A549 (cell line): Measurements from ENCODE around the gene DOCK1. TPM values are rescaled to one million over a fixed set of nuclear protein-coding genes. Genes with fewer than 3 reads are reported as not detected.

Source experiments
- ATAC-seq, 2 experiments: fragments of 200-7000 bp in 1 of 2; fragments of >200 bp in 1 of 2; cut with Nextera tagmentation in 1 of 2; cut with Tn5 transposase in 1 of 2; 3 replicates each; pipeline versions ENCODE4 v1.8.0 to v1.9.1; 2018 to 2020; ENCODE audit warnings: mild to moderate bottlenecking in 1 of 2, moderate library complexity in 1 of 2
- CTCF ChIA-PET: fragments of 300-600 bp; sonication (Branson Sonifier 250); formaldehyde crosslinking; extraction: SDS; loops from one replicate; lab custom pipeline; 2021; ENCODE audit warnings: antibody characterized with exemption, inconsistent platforms; lab: Yijun Ruan, JAX
- POLR2A ChIA-PET: fragments of 350-600 bp; formaldehyde crosslinking; extraction: SDS; loops from one replicate; lab custom pipeline; 2021; ENCODE audit warnings: antibody characterized with exemption, inconsistent platforms; lab: Yijun Ruan, JAX
- DNase-seq, 2 experiments: peaks; one replicate each; pipeline versions ENCODE4 v3.0.0 to v3.0.0-alpha.2; 2011 to 2016; ENCODE audit warnings: low read depth in 1 of 2, low spot score in 1 of 2
- FAIRE-seq: peaks from 2 replicates; lab custom pipeline; 2011; peaks lifted over from hg19 to GRCh38; lab: Jason Lieb, UNC
- H3K27ac ChIP-seq, 2 experiments: fragments of >200 bp; sonication (Bioruptor Twin); formaldehyde crosslinking; 3 replicates each; pipeline ENCODE4 v1.5.1; 2016 to 2017
- H3K4me1 ChIP-seq: fragments of >200 bp; sonication (Bioruptor Twin); formaldehyde crosslinking; 3 replicates; pipeline ENCODE4 v1.6.1; 2016
- H3K4me2 ChIP-seq: fragments of >200 bp; sonication (Bioruptor Twin); formaldehyde crosslinking; 3 replicates; pipeline ENCODE4 v1.6.1; 2016
- H3K4me3 ChIP-seq: fragments of >200 bp; sonication (Bioruptor Twin); formaldehyde crosslinking; 3 replicates; pipeline ENCODE4 v1.5.1; 2016
- H3K9me3 ChIP-seq: fragments of >200 bp; sonication (Bioruptor Twin); formaldehyde crosslinking; 3 replicates; pipeline ENCODE4 v1.6.1; 2016
- CBX2 ChIP-seq: fragments of 200-600 bp; sonication (generic); IDR thresholded peaks from 2 replicates; pipeline ENCODE4 v1.6.1; 2016; ENCODE audit warnings: low read depth, mild to moderate bottlenecking, borderline replicate concordance
- CEBPB ChIP-seq, 2 experiments: fragments of >200 bp in 1 of 2; sonication (Bioruptor Twin) in 1 of 2; formaldehyde crosslinking in 1 of 2; IDR thresholded peaks; 2 replicates each; pipeline ENCODE4 v1.6.1; 2012 to 2016
- ESRRA ChIP-seq: fragments of 150-350 bp; IDR thresholded peaks from 2 replicates; pipeline ENCODE4 v1.6.1; 2014; ENCODE audit warnings: mild to moderate bottlenecking, low read length, borderline replicate concordance
- FOSL2 ChIP-seq, 2 experiments: fragments of 450-650 bp in 1 of 2; fragments of >200 bp in 1 of 2; sonication (Bioruptor Twin) in 1 of 2; formaldehyde crosslinking; IDR thresholded peaks; 2 replicates each; pipeline versions ENCODE4 v1.5.0 to v1.6.1; 2016 to 2020; ENCODE audit warnings: mild to moderate bottlenecking in 1 of 2, moderate library complexity in 1 of 2
- FOXS1 ChIP-seq: fragments of 250-450 bp; sonication (Bioruptor Pico); IDR thresholded peaks from 2 replicates; pipeline ENCODE4 v1.5.0; 2020; ENCODE audit warnings: mild to moderate bottlenecking, moderate library complexity
- GATA3 ChIP-seq: IDR thresholded peaks from 2 replicates; pipeline ENCODE4 v1.6.1; 2012; ENCODE audit warnings: borderline replicate concordance
- HDAC2 ChIP-seq: fragments of 200-600 bp; sonication (generic); IDR thresholded peaks from 2 replicates; pipeline ENCODE4 v1.6.1; 2016
- JUN ChIP-seq, 2 experiments: fragments of >200 bp; sonication (Bioruptor Twin); formaldehyde crosslinking; IDR thresholded peaks; 2 replicates in 1 of 2; 3 replicates in 1 of 2; pipeline ENCODE4 v1.6.1; 2016 to 2017
- JUNB ChIP-seq: fragments of >200 bp; sonication (Bioruptor Twin); formaldehyde crosslinking; IDR thresholded peaks from 2 replicates; pipeline ENCODE4 v1.6.1; 2016
- NR3C1 ChIP-seq: fragments of >200 bp; sonication (Bioruptor Twin); formaldehyde crosslinking; IDR thresholded peaks from 3 replicates; pipeline ENCODE4 v1.6.1; 2017
- PHF8 ChIP-seq: fragments of 200-600 bp; sonication (generic); IDR thresholded peaks from 2 replicates; pipeline ENCODE4 v1.6.1; 2016; ENCODE audit warnings: low read depth, mild to moderate bottlenecking, antibody characterized with exemption, moderate library complexity, borderline replicate concordance
- POLR2A ChIP-seq: IDR thresholded peaks from 2 replicates; pipeline ENCODE4 v1.6.1; 2012; ENCODE audit warnings: mild to moderate bottlenecking, low read length
- RAD21 ChIP-seq, 2 experiments: fragments of >200 bp in 1 of 2; sonication (Bioruptor Twin) in 1 of 2; formaldehyde crosslinking in 1 of 2; IDR thresholded peaks in 1 of 2; conservative IDR thresholded peaks in 1 of 2; 2 replicates in 1 of 2; 3 replicates in 1 of 2; pipeline ENCODE4 v1.6.1; 2012 to 2018; ENCODE audit warnings: inconsistent platforms in 1 of 2
- RFX5 ChIP-seq: fragments of 450-650 bp; IDR thresholded peaks from 2 replicates; pipeline ENCODE4 v1.7.1; 2014; ENCODE audit warnings: antibody characterized with exemption, mild to moderate bottlenecking, moderate library complexity
- TP53 ChIP-seq: fragments of 250-450 bp; sonication (Bioruptor Pico); IDR thresholded peaks from 2 replicates; pipeline ENCODE4 v1.5.0; 2021; ENCODE audit warnings: mild to moderate bottlenecking, moderate library complexity
- ZSCAN20 ChIP-seq: fragments of 250-450 bp; sonication (Bioruptor Pico); IDR thresholded peaks from 2 replicates; pipeline ENCODE4 v1.8.0; 2022; ENCODE audit warnings: mild to moderate bottlenecking, moderate library complexity
- WGBS: methylation state at CpG from one replicate; pipeline ENCODE4 v1.1.6; 2017; ENCODE audit errors: missing lambda C conversion rate; 5-methylcytosine and 5-hydroxymethylcytosine counted together
- polyA plus RNA-seq, 4 experiments: library from polyadenylated mRNA; depleted of rRNA in 3 of 4; stranded (reverse); fragments of >200 nt; fragmentation: RNase III in 1 of 4; extraction: RNeasy Plus Mini Kit Qiagen cat#74134 plus additional on column Dnase treatment in 1 of 4; gene quantifications; 2 replicates in 3 of 4; 3 replicates in 1 of 4; pipeline ENCODE4 v1.2.3, GENCODE V29; 2011 to 2017
- TF ChIP-seq, protein P1 (sequence below): IDR thresholded peaks from 2 replicates; pipeline ENCODE4 v1.6.1; 2012
- TF ChIP-seq, protein P2 (sequence below): fragments of >200 bp; sonication (Bioruptor Twin); formaldehyde crosslinking; IDR thresholded peaks from 2 replicates; pipeline ENCODE4 v1.6.1; 2016
- TF ChIP-seq, protein P3 (sequence below): fragments of >200 bp; sonication (Bioruptor Twin); formaldehyde crosslinking; IDR thresholded peaks from 3 replicates; pipeline ENCODE4 v1.6.1; 2016
- TF ChIP-seq, protein P4 (sequence below): IDR thresholded peaks from 2 replicates; pipeline ENCODE4 v1.6.1; 2012; ENCODE audit warnings: low read depth, borderline replicate concordance
- TF ChIP-seq, protein P5 (sequence below): fragments of 250-450 bp; sonication (Bioruptor Pico); IDR thresholded peaks from 2 replicates; pipeline ENCODE4 v1.5.0; 2021; ENCODE audit warnings: mild to moderate bottlenecking, moderate library complexity, borderline replicate concordance

The DOCK1 gene
- polyA plus RNA-seq, 2 of the 4 experiments (the other 2 are of a cell fraction): 22.6 to 28.2 TPM

DNA sequence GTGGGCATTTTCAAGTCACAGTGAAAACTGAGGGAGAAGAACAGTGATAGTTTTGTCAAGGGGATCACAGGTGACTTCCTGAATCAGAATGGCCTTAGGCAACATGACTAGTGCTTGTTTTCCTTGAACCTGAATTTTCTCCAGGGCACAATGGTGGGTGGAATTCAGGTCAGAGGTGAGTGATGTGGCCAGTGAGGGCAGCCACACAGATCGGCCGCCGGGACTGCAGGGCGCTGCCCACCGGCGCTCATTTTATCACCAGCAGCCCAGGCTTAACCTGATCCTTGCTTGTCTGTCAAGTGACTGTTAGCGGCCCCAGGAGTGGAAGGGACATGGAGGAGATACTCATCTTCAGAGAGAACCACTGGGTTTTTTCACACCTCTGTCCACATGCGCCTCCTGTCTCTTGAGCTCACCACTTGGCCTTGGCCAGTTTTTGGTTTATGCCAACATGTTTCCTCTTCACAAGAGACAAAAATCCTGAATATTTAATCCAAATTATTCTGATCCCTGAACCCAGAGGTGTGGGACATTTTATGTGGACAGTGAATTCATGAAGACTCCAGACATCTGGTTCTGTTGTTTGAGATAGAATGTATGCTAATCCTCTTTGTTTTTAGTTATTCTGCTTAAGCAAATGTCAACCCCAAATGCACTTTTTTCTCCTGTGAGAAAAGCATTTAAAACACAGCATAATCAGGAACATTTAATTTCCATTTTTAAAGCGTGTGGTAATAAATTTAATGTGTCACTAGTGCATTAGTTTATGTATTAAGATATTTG lies 108.7 kb downstream of the DOCK1 start:
- no peaks in the 10 kb centered on the region for H3K9me3 ChIP-seq
- H3K4me1 ChIP-seq: no peaks in the 10 kb centered on the region
- ChIA-PET CTCF (no interaction called here), POLR2A (no interaction called here)
- no peak overlapping the region for H3K4me3 ChIP-seq
- TF ChIP-seq, protein P1, sequence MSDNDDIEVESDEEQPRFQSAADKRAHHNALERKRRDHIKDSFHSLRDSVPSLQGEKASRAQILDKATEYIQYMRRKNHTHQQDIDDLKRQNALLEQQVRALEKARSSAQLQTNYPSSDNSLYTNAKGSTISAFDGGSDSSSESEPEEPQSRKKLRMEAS: no peak
- no peak for TF ChIP-seq ESRRA
- FAIRE-seq (no peak), DNase-seq (no peak), ATAC-seq (no peak)
- WGBS: 91% methylated on average over 9 of the region's 9 CpGs
- H3K4me2 ChIP-seq: no peak overlapping the region
- H3K27ac ChIP-seq: no peak overlapping the region

DNA sequence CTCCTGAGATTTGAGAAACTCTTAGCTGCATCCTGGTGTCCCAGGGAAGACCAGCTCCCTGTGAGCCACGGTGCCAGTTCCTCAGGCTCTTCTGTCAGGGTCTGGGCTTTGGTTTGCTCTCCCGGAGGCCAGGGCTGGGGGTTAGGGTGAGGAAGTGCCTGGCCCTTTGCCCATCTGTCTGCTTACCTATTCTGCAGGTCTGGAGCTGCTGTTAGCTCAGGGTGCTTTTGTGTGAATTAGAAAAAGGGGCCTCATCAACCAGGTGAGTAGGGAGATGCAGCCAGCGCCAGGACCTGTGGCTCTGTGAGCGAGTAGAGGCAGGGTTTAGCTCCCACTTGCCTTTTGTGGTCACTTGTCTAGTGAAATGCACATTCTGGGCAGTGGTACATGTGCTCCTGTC lies 109.4 kb downstream of the DOCK1 start:
- no peak for DNase-seq
- ChIA-PET CTCF (no interaction called here), POLR2A (no interaction called here)
- FAIRE-seq: no peak
- Histone ChIP-seq H3K4me2 (no peak overlapping the region), H3K4me3 (no peak overlapping the region), H3K9me3 (no peaks in the 10 kb centered on the region), H3K4me1 (no peaks in the 10 kb centered on the region), H3K27ac (no peak overlapping the region)
- no peak for ATAC-seq
- TF ChIP-seq FOXS1 (CRISPR knock-in tag) (no peak), JUN (IDR thresholded peaks at IDR 0.05) (no peak)
- WGBS: 95% methylated on average over 4 of the region's 4 CpGs

DNA sequence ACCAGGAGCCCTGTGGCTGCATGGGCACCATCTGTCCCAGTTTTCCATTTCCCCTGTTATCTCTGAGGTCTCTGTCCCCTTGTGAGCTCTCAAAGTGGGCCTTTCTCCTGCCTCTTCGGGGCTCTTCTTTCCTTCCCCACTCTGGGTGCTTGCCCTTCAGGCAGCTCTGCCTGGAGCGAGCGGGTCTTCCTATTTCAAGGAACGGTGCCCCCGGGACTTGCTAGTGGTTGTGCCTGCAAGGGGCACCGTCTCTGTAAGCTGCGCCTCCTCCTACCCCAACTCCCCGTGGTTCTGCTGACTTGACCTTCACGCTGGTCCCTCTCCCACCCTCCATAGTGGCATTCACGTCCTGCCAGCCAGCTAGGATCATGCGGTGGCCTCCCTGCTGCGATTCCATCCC lies 110.1 kb downstream of the DOCK1 start:
- no peak for ATAC-seq
- ChIA-PET POLR2A (no interaction called here), CTCF (no interaction called here)

DNA sequence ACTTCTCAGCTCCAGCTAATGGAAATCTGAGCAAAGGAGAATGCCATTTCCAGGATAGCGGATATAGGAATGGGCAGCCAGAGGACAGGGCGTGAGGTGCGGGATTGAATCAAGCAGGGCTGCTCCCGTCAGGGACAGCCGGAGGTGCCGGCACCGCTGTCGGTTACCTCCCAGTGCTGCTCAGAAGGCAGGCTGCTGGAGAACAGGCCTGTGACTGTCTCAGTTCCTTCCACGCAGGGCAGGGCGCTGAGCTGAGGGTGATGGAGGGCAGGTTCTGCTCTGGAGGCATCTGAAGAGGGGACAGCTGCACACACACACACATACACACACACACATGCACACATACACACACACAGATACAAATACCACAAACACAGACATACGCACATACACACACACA lies 111.1 kb downstream of the DOCK1 start:
- 92% methylated on average over 11 of the region's 11 CpGs for WGBS
- FAIRE-seq: no peak
- no peak for DNase-seq
- no peak overlapping the region for H3K4me3 ChIP-seq
- no peaks in the 10 kb centered on the region for H3K9me3 ChIP-seq
- TF ChIP-seq RAD21 (conservative IDR thresholded peaks at IDR 0.05 in 1 of 2, IDR thresholded peaks at IDR 0.05 in 1 of 2): no peak
- no peak for TF ChIP-seq TP53 (CRISPR knock-in tag)
- TF ChIP-seq, protein P2, sequence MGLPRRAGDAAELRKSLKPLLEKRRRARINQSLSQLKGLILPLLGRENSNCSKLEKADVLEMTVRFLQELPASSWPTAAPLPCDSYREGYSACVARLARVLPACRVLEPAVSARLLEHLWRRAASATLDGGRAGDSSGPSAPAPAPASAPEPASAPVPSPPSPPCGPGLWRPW: no peak
- no peak for TF ChIP-seq NR3C1
- no peak for TF ChIP-seq HDAC2
- TF ChIP-seq JUNB: no peak
- TF ChIP-seq FOXS1 (CRISPR knock-in tag): no peak
- TF ChIP-seq, protein P3, sequence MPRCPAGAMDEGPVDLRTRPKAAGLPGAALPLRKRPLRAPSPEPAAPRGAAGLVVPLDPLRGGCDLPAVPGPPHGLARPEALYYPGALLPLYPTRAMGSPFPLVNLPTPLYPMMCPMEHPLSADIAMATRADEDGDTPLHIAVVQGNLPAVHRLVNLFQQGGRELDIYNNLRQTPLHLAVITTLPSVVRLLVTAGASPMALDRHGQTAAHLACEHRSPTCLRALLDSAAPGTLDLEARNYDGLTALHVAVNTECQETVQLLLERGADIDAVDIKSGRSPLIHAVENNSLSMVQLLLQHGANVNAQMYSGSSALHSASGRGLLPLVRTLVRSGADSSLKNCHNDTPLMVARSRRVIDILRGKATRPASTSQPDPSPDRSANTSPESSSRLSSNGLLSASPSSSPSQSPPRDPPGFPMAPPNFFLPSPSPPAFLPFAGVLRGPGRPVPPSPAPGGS: no peak
- no peak for TF ChIP-seq POLR2A
- TF ChIP-seq, protein P4, sequence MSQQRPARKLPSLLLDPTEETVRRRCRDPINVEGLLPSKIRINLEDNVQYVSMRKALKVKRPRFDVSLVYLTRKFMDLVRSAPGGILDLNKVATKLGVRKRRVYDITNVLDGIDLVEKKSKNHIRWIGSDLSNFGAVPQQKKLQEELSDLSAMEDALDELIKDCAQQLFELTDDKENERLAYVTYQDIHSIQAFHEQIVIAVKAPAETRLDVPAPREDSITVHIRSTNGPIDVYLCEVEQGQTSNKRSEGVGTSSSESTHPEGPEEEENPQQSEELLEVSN: no peak
- TF ChIP-seq, protein P5, sequence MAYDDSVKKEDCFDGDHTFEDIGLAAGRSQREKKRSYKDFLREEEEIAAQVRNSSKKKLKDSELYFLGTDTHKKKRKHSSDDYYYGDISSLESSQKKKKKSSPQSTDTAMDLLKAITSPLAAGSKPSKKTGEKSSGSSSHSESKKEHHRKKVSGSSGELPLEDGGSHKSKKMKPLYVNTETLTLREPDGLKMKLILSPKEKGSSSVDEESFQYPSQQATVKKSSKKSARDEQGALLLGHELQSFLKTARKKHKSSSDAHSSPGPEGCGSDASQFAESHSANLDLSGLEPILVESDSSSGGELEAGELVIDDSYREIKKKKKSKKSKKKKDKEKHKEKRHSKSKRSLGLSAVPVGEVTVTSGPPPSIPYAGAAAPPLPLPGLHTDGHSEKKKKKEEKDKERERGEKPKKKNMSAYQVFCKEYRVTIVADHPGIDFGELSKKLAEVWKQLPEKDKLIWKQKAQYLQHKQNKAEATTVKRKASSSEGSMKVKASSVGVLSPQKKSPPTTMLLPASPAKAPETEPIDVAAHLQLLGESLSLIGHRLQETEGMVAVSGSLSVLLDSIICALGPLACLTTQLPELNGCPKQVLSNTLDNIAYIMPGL (CRISPR knock-in tag): no peak
- TF ChIP-seq FOSL2 (IDR thresholded peaks at IDR 0.05): no peak
- TF ChIP-seq FOSL2 (CRISPR knock-in tag; IDR thresholded peaks at IDR 0.05): no peak
- no peak for TF ChIP-seq CBX2
- no peak for TF ChIP-seq ZSCAN20 (CRISPR knock-in tag)
- no peak for TF ChIP-seq PHF8
- ChIA-PET POLR2A (no interaction called here), CTCF (no interaction called here)
- H3K27ac ChIP-seq: no peak overlapping the region
- ATAC-seq: no peak
- H3K4me2 ChIP-seq: no peak overlapping the region
- H3K4me1 ChIP-seq: no peaks in the 10 kb centered on the region

More for the DNA sequence above, 110.1 kb downstream of the DOCK1 start:
- WGBS: 94% methylated on average over 12 of the region's 12 CpGs
- H3K4me2 ChIP-seq: no peak overlapping the region
- H3K9me3 ChIP-seq: no peaks in the 10 kb centered on the region
- no peak overlapping the region for H3K4me3 ChIP-seq
- DNase-seq (no peak), FAIRE-seq (no peak)
- H3K27ac ChIP-seq: no peak overlapping the region
- no peaks in the 10 kb centered on the region for H3K4me1 ChIP-seq
- no peak for TF ChIP-seq CEBPB (IDR thresholded peaks at IDR 0.05)
- no peak for TF ChIP-seq RFX5
- TF ChIP-seq GATA3: no peak
- no peak for TF ChIP-seq FOSL2 (IDR thresholded peaks at IDR 0.05)
- no peak for TF ChIP-seq FOSL2 (CRISPR knock-in tag; IDR thresholded peaks at IDR 0.05)
- TF ChIP-seq, protein P5 (CRISPR knock-in tag): no peak
- TF ChIP-seq, all 56 proteins: peak for 0
